DOHH2 (cell line): ENCODE data around the gene AMFR.
A peak's percentile ranks its signal among the peaks of the same experiment; 100 is the strongest.

ENCODE experiments used
- H3F3A ChIP-seq: fragments of 200-600 bp; sonication (generic), shearing (Covaris generic); 2 replicates; pipeline ENCODE4 v1.6.0; 2016; ENCODE audit warnings: antibody characterized with exemption, mild to moderate bottlenecking; ENCODE audit not compliant: control insufficient read depth, insufficient read depth
- H3K27ac ChIP-seq: fragments of 200-600 bp; sonication (generic); 2 replicates; pipeline ENCODE4 v1.5.1; 2014; ENCODE audit warnings: low read depth, mild to moderate bottlenecking, low read length, moderate library complexity
- H3K27me3 ChIP-seq: fragments of 200-600 bp; sonication (generic); 2 replicates; pipeline ENCODE4 v1.6.1; 2014; ENCODE audit warnings: mild to moderate bottlenecking, low read length, mixed read lengths; ENCODE audit not compliant: control insufficient read depth
- H3K36me3 ChIP-seq: fragments of 200-600 bp; sonication (generic); 2 replicates; pipeline ENCODE4 v1.6.1; 2014; ENCODE audit warnings: mild to moderate bottlenecking, low read length, moderate library complexity, mixed read lengths; ENCODE audit not compliant: control insufficient read depth
- H3K4me1 ChIP-seq: fragments of 200-600 bp; sonication (generic); 2 replicates; pipeline ENCODE4 v1.6.1; 2014; ENCODE audit warnings: mild to moderate bottlenecking, low read length, mixed read lengths; ENCODE audit not compliant: control insufficient read depth
- H3K4me2 ChIP-seq: fragments of 200-600 bp; sonication (generic); 2 replicates; pipeline ENCODE4 v1.6.0; 2014; ENCODE audit warnings: mild to moderate bottlenecking, low read length, moderate library complexity
- H3K4me3 ChIP-seq: fragments of 200-600 bp; sonication (generic); 2 replicates; pipeline ENCODE4 v1.5.1; 2014; ENCODE audit warnings: mild to moderate bottlenecking, low read length, mixed read lengths
- H3K79me2 ChIP-seq: fragments of 200-600 bp; sonication (generic); 2 replicates; pipeline ENCODE4 v1.6.1; 2014; ENCODE audit warnings: mild to moderate bottlenecking, low read length, mixed read lengths; ENCODE audit not compliant: control insufficient read depth
- H3K9me2 ChIP-seq: fragments of 200-600 bp; sonication (generic); replicated peaks from 2 replicates; pipeline ENCODE4 v1.6.1; 2014; ENCODE audit warnings: mild to moderate bottlenecking, low read length, mixed read lengths; ENCODE audit not compliant: control insufficient read depth
- H3K9me3 ChIP-seq: fragments of 200-600 bp; sonication (generic); 2 replicates; pipeline ENCODE4 v1.6.1; 2014; ENCODE audit warnings: antibody characterized with exemption, low read length, mixed read lengths; ENCODE audit not compliant: control insufficient read depth, insufficient read depth
- H4K20me1 ChIP-seq: fragments of 200-600 bp; sonication (generic); 2 replicates; pipeline ENCODE4 v1.6.0; 2014; ENCODE audit warnings: low read depth, mild to moderate bottlenecking, antibody characterized with exemption, low read length, moderate library complexity; ENCODE audit not compliant: control insufficient read depth, insufficient read depth
- EZH2phosphoT487 ChIP-seq: fragments of 200-600 bp; sonication (generic); IDR thresholded peaks from 2 replicates; pipeline ENCODE4 v1.6.1; 2017; ENCODE audit warnings: borderline replicate concordance, mild to moderate bottlenecking, antibody characterized with exemption, low read length, moderate library complexity, mixed read lengths
- TF ChIP-seq, protein P1 (sequence below): fragments of 200-600 bp; sonication (generic); IDR thresholded peaks from one replicate; pipeline ENCODE4 v1.5.1; 2014; ENCODE audit warnings: antibody characterized with exemption, mild to moderate bottlenecking, low read depth, low read length; ENCODE audit not compliant: poor library complexity, severe bottlenecking

Gene AMFR

DNA sequence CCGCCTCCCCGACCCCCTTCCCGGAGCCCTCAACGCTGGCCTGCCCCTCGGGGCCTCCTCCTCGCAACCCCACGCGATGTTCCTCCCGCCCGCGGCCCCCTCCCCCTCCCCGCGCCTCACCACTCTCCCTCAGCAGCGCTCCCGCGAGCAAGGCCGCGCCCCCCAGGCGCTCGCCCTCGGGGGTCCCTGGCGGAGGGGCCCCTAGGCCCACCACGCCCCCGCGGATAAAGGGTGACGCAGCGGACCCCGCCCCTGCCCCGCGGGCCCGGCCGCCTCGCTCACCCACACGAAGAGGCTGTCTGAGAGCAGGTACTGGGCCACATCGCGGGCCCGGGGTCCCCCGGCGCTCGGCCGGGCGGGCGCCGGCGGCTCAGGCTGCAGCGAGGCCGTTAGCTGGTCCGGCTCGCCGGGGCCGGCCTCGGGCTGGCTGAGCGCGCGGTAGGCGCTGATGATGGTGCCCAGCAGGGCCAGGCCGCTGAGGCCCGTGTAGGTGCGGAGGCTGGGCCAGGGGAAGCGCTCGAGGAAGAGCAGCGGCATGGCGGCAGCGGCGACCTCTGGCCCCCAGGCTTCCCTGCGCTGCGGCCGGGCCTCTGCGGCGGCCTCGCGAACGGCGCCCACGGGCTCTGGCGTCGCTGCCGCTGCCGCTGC is 430 bp downstream of the AMFR start:
- Histone ChIP-seq H3K79me2 (peaks cover 47% of the 10 kb centered on the region), H3K4me2 (peak overlapping the region; percentile 70), H3K4me1 (peaks cover 41% of the 10 kb centered on the region), H3F3A (peaks cover 58% of the 10 kb centered on the region), H3K27ac (peak overlapping the region; percentile 97), H3K9me2 (no peaks in the 10 kb centered on the region), H4K20me1 (0 out of 2 replicates have a peak, but pooled peaks cover 3% of the 10 kb centered on the region), H3K9me3 (no peaks in the 10 kb centered on the region), H3K27me3 (no peaks in the 10 kb centered on the region), H3K36me3 (peaks cover 41% of the 10 kb centered on the region), H3K4me3 (peak overlapping the region; percentile 75)
- TF ChIP-seq, protein P1, sequence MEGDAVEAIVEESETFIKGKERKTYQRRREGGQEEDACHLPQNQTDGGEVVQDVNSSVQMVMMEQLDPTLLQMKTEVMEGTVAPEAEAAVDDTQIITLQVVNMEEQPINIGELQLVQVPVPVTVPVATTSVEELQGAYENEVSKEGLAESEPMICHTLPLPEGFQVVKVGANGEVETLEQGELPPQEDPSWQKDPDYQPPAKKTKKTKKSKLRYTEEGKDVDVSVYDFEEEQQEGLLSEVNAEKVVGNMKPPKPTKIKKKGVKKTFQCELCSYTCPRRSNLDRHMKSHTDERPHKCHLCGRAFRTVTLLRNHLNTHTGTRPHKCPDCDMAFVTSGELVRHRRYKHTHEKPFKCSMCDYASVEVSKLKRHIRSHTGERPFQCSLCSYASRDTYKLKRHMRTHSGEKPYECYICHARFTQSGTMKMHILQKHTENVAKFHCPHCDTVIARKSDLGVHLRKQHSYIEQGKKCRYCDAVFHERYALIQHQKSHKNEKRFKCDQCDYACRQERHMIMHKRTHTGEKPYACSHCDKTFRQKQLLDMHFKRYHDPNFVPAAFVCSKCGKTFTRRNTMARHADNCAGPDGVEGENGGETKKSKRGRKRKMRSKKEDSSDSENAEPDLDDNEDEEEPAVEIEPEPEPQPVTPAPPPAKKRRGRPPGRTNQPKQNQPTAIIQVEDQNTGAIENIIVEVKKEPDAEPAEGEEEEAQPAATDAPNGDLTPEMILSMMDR = no peak
- TF ChIP-seq EZH2phosphoT487 = no peak

DNA sequence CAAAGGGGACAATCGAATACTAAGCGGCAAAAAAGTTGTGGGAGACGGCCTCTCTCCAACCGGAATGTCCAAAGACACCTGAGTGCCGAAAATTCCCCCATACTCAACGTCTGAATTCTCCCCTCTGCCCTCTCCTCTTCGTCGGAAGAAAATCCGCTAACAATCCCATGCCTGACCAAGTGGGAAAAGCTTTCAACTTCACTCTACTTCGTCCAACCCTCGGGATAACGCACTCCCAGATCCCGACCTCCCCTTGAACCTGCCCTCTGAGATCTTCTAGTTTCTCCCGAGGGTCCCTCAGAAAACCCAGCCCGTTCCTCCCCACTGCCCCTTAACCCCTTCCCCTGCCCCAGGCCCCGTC is 961 bp downstream of the AMFR start:
- peaks cover 46% of the 10 kb centered on the region for H3K4me1 ChIP-seq
- no peaks in the 10 kb centered on the region for H3K27me3 ChIP-seq
- H3K9me3 ChIP-seq = no peaks in the 10 kb centered on the region
- peaks cover 41% of the 10 kb centered on the region for H3K36me3 ChIP-seq
- H3K4me2 ChIP-seq = peak overlapping the region; percentile 70
- H3K9me2 ChIP-seq = no peaks in the 10 kb centered on the region
- TF ChIP-seq, protein P1 = no peak
- TF ChIP-seq EZH2phosphoT487 = no peak
- 0 out of 2 replicates have a peak, but pooled peaks cover 3% of the 10 kb centered on the region for H4K20me1 ChIP-seq
- peak overlapping the region; percentile 75 for H3K4me3 ChIP-seq
- peaks cover 61% of the 10 kb centered on the region for H3F3A ChIP-seq
- peak overlapping the region; percentile 97 for H3K27ac ChIP-seq
- peaks cover 52% of the 10 kb centered on the region for H3K79me2 ChIP-seq

- Histone ChIP-seq H3K4me1 (peaks cover 52% of the 10 kb centered on the region), H3K4me3 (peak overlapping the region; percentile 75), H3F3A (peaks cover 61% of the 10 kb centered on the region), H3K4me2 (peak overlapping the region; percentile 70), H3K79me2 (peaks cover 58% of the 10 kb centered on the region), H3K9me3 (no peaks in the 10 kb centered on the region), H4K20me1 (0 out of 2 replicates have a peak, but pooled peaks cover 3% of the 10 kb centered on the region), H3K36me3 (peaks cover 39% of the 10 kb centered on the region), H3K27ac (peak overlapping the region; percentile 97), H3K27me3 (no peaks in the 10 kb centered on the region), H3K9me2 (no peaks in the 10 kb centered on the region)
- TF ChIP-seq, protein P1 = no peak
- TF ChIP-seq EZH2phosphoT487 = no peak
Observed at GRCh38 chr16:56423584-56424403, 1.6 kb downstream of the AMFR start.
